Thoracic aorta (tissue), 2 donors: ENCODE measurements around the gene SLC6A11. TPM values are rescaled to one million over a fixed set of nuclear protein-coding genes. Genes with fewer than 3 reads are reported as not detected.

Source experiments
- ATAC-seq: fragments of 150-250 bp; one replicate; pipeline ENCODE4 v1.8.0; 2017; ENCODE audit warnings: low read depth; ENCODE audit not compliant: insufficient number of reproducible peaks, low FRiP score
- DNase-seq: peaks from one replicate; pipeline ENCODE4 v3.0.0-alpha.2; 2020; ENCODE audit warnings: low spot score
- H3K27ac ChIP-seq, 2 donors: fragments of 200-600 bp; sonication (generic); 1 replicate in 1 of 2; 2 replicates in 1 of 2; pipeline ENCODE4 v1.5.1; 2016; ENCODE audit warnings: mild to moderate bottlenecking in 2 of 2, moderate library complexity in 2 of 2
- H3K27me3 ChIP-seq: fragments of 200-600 bp; sonication (generic); replicated peaks from 2 replicates; pipeline ENCODE4 v1.6.0; 2016; ENCODE audit warnings: mild to moderate bottlenecking; ENCODE audit not compliant: insufficient read depth
- H3K36me3 ChIP-seq: fragments of 200-600 bp; sonication (generic); one replicate; pipeline ENCODE4 v1.5.1; 2016
- H3K4me1 ChIP-seq, 2 donors: fragments of 200-600 bp; sonication (generic); 1 replicate in 1 of 2; 2 replicates in 1 of 2; pipeline versions ENCODE4 v1.5.1 to v1.6.0; 2016; ENCODE audit warnings: low read depth in 2 of 2, mild to moderate bottlenecking in 1 of 2; ENCODE audit not compliant: control insufficient read depth in 1 of 2
- H3K4me3 ChIP-seq: fragments of 200-600 bp; sonication (generic); 2 replicates; pipeline ENCODE4 v1.5.1; 2016; ENCODE audit warnings: mild to moderate bottlenecking
- H3K9me3 ChIP-seq: fragments of 200-600 bp; sonication (generic); 2 replicates; pipeline ENCODE4 v1.5.1; 2016
- total RNA-seq, 2 donors: library from RNA; depleted of rRNA; stranded (reverse); fragments of >200 nt; gene quantifications; one replicate each; pipeline versions ENCODE4 v1.1.0 to v1.2.3, GENCODE V29; 2016
- TF ChIP-seq, protein P1 (sequence below): fragments of 200-600 bp; sonication (generic); IDR thresholded peaks from one replicate; pipeline ENCODE4 v1.5.1; 2019; ENCODE audit warnings: antibody characterized with exemption

SLC6A11 gene
- total RNA-seq, 2 donors from 2014 or later: not detected

DNA sequence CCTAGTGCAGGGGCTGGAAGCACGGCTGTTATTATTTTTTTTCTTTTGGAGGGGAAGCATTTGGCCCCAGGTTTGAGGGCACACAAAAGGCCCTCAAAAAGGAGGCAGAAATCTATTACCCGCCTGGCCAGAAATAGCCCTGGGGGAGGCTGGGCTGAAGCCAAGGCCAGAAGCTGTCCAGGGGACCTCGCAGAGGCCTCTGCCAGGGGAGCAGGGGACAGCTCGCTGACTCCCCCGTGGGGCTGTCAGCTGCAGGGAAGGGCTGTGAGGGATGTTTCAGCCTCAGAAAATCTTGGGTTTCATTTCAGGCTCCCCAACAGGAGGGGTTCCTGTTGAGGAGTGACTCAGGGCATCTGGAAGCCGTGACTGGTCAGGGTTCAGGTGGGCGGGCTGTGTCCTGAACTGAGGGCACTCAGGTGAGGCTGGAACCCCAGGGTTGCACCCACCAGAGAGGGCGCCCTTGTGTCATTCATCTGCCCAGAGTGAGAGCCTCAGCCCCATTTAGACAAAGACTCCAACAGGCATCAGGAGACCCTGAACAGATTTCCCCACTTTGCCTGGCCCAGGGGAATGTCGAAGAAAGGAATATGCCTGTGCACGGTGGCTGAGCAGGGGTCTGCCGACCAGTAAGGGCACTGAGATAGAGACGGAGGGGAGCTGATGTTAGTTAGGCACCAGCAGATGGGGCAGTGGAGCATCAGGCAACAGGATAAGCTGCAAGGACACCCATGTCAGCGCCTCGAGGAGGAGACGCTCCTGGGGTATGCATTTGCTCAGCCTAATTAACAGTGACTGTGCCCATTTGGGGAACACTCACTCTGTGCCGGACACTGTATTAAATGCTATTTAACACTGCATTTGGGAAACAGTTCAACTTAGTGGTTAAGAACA, 43.5 kb upstream of the SLC6A11 start:
- no peak for ATAC-seq
- H3K27me3 ChIP-seq: no peaks in the 10 kb centered on the region
- TF ChIP-seq, protein P1, sequence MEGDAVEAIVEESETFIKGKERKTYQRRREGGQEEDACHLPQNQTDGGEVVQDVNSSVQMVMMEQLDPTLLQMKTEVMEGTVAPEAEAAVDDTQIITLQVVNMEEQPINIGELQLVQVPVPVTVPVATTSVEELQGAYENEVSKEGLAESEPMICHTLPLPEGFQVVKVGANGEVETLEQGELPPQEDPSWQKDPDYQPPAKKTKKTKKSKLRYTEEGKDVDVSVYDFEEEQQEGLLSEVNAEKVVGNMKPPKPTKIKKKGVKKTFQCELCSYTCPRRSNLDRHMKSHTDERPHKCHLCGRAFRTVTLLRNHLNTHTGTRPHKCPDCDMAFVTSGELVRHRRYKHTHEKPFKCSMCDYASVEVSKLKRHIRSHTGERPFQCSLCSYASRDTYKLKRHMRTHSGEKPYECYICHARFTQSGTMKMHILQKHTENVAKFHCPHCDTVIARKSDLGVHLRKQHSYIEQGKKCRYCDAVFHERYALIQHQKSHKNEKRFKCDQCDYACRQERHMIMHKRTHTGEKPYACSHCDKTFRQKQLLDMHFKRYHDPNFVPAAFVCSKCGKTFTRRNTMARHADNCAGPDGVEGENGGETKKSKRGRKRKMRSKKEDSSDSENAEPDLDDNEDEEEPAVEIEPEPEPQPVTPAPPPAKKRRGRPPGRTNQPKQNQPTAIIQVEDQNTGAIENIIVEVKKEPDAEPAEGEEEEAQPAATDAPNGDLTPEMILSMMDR: no peak
- DNase-seq: no peak
- no peaks in the 10 kb centered on the region for H3K9me3 ChIP-seq
- no peaks in the 10 kb centered on the region for H3K36me3 ChIP-seq
- no peak overlapping the region for H3K4me3 ChIP-seq
- no peaks in the 10 kb centered on the region for H3K4me1 ChIP-seq
- no peak overlapping the region for H3K27ac ChIP-seq

DNA sequence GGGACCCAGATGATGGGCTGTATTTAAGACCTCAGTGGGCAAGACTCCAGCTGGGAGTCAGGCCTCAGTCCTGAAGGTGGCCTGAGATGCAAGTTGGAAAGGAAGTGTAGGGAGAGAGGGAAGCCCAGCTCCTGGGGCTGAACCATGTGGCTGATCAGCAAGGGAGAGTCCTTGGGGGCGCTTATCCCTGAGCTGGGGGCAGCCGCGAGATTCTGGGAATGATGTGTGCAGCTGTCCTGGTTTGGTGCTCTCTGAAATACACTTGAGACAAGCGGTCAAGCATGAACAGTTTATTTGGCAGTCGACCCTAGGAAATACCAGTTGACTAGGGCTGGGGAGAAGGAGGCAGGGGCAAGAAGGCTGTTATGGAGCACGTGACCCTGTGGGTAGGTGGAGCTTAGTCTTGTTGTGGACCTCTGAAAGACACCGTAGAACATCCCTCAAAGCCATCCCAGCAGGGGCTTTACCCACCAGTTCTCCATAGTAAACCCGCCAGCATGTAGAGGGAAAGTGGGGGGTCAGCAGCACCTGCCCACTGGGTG, 41.8 kb upstream of the SLC6A11 start:
- H3K4me3 ChIP-seq: no peak overlapping the region
- H3K27me3 ChIP-seq: no peaks in the 10 kb centered on the region
- no peak overlapping the region for H3K27ac ChIP-seq
- no peaks in the 10 kb centered on the region for H3K4me1 ChIP-seq
- ATAC-seq (no peak), DNase-seq (no peak)
- no peaks in the 10 kb centered on the region for H3K9me3 ChIP-seq
- TF ChIP-seq, protein P1: no peak
- no peaks in the 10 kb centered on the region for H3K36me3 ChIP-seq

DNA sequence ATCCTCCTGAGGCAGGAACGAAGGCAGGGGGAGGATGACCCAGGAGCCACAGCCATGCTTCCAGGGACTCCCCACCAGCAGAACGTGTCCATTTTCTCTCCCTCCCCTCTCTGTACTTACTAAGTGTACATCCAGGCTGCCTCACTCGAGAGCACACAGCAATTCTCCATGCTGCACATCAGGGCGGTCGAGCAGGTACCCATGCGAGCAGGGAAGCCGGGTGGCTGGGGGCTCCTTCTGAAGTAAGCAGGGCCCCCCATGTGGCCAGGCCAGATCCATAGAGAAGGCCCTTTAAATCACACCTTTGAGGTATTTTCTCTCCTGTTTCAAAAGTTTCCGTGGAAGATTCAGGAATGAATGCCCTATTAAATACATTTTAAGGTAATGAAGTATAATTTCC, 41.2 kb upstream of the SLC6A11 start:
- H3K4me1 ChIP-seq: no peaks in the 10 kb centered on the region
- H3K4me3 ChIP-seq: no peak overlapping the region
- DNase-seq (no peak), ATAC-seq (no peak)
- no peak overlapping the region for H3K27ac ChIP-seq
- H3K27me3 ChIP-seq: no peaks in the 10 kb centered on the region
- no peaks in the 10 kb centered on the region for H3K36me3 ChIP-seq
- TF ChIP-seq, protein P1: no peak
- H3K9me3 ChIP-seq: no peaks in the 10 kb centered on the region

DNA sequence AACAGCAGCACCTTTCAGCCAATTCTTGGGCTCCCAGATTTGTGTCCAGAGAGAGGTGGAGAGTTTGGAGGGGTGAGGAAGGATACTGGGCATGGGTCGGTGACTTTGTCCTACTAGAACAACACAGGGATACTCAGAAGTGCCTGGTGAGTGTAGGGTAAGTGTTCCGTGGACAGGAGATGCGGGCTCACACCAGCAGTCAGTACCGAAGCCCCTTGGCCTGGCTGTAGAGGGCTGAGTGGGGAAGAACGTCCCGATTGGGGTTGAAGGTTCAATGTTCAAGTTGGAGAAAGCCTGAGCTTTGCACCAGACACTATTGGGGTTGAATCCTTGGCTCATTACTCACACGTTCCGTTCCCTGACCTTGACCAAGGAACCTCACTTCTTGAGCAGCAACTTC, 40.8 kb upstream of the SLC6A11 start:
- ATAC-seq: no peak
- no peak for DNase-seq

DNA sequence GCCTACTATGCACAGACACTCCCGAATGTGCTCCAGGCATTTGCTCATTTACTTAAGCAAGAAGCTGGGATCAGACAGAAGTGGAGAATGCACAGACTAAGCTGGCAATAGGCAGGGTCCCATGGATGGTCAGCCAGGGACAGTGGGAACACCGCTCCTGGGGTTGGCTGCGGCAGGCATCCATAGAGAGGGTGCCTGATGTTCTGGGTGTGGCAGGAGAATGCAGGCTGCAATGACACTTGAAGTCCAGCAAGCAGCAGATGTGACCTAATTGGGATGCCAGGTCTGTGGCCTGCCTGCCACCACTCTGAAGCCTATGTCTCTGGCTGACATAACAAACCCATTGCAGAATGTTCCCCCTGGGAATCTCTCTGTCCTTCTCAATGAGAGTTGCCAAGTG, 40.2 kb upstream of the SLC6A11 start:
- Histone ChIP-seq H3K27me3 (no peaks in the 10 kb centered on the region), H3K4me1 (no peaks in the 10 kb centered on the region), H3K9me3 (no peaks in the 10 kb centered on the region), H3K27ac (no peak overlapping the region), H3K36me3 (no peaks in the 10 kb centered on the region), H3K4me3 (no peak overlapping the region)
- no peak for DNase-seq
- no peak for ATAC-seq
- TF ChIP-seq, protein P1: no peak

More for the DNA sequence above, 40.8 kb upstream of the SLC6A11 start:
- H3K36me3 ChIP-seq: no peaks in the 10 kb centered on the region
- TF ChIP-seq, protein P1: no peak
- H3K4me1 ChIP-seq: no peaks in the 10 kb centered on the region
- no peaks in the 10 kb centered on the region for H3K27me3 ChIP-seq
- H3K27ac ChIP-seq: no peak overlapping the region
- no peaks in the 10 kb centered on the region for H3K9me3 ChIP-seq
- no peak overlapping the region for H3K4me3 ChIP-seq
